Cardiac fibroblast (primary cell): Measurements from ENCODE around the gene HMGN4.
A peak's percentile ranks its signal among the peaks of the same experiment; 100 is the strongest.
"Not testable (repeated sequence)": the region's sequence is repeated elsewhere in the genome, so short reads cannot be mapped to it uniquely, and the experiment has no call there.

ENCODE experiments used
- DNase-seq, 2 donors: peaks; one replicate each; pipeline versions ENCODE4 v3.0.0 to v3.0.0-alpha.2; 2010; ENCODE audit warnings: low read depth in 2 of 2
- H3K4me3 ChIP-seq, 2 donors: replicated peaks in 1 of 2; 1 replicate in 1 of 2; 2 replicates in 1 of 2; pipeline ENCODE4 v1.5.1; 2011; ENCODE audit warnings: low read depth in 2 of 2, low read length in 2 of 2, mild to moderate bottlenecking in 2 of 2, moderate library complexity in 1 of 2
- TF ChIP-seq, protein P1 (sequence below): IDR thresholded peaks from one replicate; pipeline ENCODE4 v1.5.1; 2011; ENCODE audit warnings: low read depth, mild to moderate bottlenecking, low read length, inconsistent platforms

Gene HMGN4

DNA sequence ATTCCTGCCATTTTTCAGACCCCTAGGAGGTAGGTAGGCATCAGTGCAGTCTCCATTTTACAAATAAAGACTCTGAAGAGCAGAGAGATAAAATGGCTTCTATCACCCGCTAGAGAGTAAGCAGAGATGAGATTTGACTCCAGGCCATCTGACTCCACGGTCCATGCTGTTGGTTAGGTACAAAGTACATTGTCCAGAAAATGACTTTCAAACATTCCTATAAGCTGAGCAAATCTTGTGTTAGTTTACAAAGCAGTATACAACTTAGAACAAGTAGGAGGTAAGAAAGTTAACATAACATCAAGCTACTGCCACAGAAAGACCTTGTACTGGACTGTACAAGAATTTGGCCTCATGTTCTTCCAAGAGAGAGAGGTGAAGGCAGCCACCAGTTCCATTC is 23.2 kb upstream of the HMGN4 start:
- TF ChIP-seq, protein P1, sequence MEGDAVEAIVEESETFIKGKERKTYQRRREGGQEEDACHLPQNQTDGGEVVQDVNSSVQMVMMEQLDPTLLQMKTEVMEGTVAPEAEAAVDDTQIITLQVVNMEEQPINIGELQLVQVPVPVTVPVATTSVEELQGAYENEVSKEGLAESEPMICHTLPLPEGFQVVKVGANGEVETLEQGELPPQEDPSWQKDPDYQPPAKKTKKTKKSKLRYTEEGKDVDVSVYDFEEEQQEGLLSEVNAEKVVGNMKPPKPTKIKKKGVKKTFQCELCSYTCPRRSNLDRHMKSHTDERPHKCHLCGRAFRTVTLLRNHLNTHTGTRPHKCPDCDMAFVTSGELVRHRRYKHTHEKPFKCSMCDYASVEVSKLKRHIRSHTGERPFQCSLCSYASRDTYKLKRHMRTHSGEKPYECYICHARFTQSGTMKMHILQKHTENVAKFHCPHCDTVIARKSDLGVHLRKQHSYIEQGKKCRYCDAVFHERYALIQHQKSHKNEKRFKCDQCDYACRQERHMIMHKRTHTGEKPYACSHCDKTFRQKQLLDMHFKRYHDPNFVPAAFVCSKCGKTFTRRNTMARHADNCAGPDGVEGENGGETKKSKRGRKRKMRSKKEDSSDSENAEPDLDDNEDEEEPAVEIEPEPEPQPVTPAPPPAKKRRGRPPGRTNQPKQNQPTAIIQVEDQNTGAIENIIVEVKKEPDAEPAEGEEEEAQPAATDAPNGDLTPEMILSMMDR: no peak
- H3K4me3 ChIP-seq: no peak overlapping the region
- DNase-seq: peak in 1 of 2 donors; percentile 14

DNA sequence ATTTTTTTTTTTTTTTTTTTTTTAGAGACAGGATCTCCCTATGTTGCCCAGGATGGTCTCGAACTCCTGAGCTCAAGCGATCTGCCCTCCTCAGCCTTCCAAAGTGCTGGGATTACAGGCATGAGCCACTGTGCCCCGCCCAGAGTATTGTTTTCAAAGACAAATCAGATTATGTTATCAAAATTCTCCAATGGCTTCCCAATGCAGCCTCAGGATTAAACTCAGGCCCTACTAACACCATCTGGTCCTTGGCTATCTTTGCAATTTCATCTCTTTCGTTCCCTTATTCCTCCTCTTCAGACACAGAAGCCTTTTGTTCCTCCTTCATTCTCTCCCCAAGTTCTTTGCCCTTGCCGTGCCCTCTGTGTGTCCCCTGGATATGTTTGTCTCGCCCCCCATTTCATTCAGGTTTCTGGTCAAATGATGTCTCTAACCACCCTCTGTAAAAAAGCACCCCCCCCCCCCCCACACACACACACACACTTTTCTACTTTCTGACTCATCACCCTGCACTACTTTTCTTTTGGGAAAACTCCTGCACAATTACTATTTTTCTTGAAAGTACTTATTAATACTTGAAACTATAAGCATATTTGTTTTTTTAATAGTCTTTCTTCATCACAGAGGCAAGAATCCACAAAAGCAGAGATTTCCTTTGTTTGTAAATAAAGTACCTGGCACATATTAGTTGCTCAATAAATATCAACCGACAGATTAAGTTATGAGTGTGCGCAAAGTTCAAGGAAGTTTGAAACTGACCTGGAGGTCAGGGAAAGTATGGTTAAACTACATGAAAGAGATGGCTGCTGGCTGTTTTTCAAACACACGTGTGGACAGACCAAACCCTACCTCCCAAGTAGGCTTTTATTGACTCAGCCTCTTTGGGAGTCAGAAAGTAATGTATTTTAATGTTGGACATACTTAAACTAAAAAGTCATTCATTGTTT is 21.4 kb upstream of the HMGN4 start:
- no peak for DNase-seq
- H3K4me3 ChIP-seq: no peak overlapping the region
- TF ChIP-seq, protein P1: no peak

DNA sequence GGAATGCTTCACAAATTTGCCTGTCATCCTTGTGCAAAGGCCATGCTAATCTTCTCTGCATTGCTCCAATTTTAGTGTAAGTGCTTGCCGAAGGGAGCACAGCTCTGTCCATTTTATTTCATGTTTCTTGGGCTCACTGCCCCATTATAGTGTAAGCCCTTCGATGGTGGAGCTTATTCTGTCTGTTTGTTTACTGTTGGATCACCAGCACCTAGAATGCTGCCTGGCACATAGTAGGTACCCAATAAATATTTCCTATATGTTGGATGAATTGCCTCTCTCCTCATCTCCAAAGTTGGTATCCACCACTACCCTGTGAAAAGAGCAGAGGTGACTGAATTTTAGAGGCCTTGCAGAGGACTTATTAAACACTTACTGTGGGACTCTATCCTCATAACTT is 18.8 kb upstream of the HMGN4 start:
- DNase-seq: no peak
- TF ChIP-seq, protein P1: no peak
- H3K4me3 ChIP-seq: no peak overlapping the region

DNA sequence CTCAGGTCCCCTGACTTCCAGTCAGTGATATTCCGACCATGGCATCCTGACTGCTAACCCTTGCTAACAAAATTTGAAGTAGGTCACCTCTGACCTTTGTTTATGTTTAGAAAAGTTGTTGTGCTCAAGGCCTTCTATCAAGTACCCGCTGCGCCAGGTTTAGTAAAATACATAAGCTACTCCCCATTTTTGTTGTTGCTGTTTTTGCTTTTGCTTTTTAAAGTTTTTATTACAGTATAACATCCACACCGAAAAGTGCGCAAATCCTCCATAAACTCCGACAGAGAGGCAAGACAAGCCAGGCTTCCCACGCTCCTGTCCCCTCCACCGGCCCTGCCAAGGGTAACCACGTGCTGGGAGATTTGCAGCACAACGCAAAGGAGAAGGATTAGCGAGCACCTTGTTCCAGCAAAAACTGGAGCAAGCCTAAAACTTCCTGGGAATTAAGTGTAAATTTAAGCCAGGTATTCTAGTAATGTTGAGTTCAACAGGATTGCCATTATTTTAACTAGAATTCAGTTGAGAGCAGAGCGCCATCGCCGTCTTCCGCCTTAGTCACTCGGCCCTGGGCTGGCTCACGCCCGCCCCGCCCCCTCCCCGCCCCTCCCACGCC is 17.8 kb upstream of the HMGN4 start:
- DNase-seq: no peak
- TF ChIP-seq, protein P1: no peak
- H3K4me3 ChIP-seq: peak overlapping the region; percentile 32 to 41

DNA sequence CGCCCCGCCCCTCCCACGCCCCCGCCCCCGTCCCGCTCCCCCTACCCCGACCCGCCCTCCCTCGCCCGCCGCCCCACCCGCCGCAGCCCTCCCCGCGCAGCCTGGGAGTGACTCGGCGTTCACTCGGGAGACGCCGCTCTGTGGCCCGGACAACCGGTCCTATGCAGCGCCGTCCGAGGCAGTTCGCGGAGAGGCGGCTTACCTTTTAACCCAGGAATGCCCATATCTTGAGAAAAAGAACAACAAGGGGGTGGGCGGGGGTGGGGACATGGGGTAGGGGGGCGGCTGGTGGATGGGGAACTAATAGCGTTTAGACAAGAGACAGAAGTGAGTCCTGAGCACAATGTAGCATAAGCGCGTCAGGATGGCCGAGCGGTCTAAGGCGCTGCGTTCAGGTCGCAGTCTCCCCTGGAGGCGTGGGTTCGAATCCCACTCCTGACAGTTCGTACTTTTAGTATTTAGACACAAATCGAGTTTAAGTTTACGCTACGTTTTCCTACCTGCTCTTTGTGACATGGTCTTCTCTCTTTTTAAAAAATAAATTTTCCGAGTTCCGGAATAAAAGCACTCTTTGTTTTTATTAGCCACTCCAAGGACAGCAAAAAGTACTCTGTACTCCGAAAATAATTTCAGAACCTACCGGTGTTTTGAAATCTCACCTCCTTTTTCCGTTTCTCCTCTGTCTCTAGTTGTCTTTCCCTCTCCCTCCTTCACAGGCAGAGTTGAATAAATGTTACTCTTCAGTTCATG is 17.1 kb upstream of the HMGN4 start:
- DNase-seq: peak; percentile 84 to 93
- peak overlapping the region; percentile 40 to 58 for H3K4me3 ChIP-seq
- TF ChIP-seq, protein P1: no peak

DNA sequence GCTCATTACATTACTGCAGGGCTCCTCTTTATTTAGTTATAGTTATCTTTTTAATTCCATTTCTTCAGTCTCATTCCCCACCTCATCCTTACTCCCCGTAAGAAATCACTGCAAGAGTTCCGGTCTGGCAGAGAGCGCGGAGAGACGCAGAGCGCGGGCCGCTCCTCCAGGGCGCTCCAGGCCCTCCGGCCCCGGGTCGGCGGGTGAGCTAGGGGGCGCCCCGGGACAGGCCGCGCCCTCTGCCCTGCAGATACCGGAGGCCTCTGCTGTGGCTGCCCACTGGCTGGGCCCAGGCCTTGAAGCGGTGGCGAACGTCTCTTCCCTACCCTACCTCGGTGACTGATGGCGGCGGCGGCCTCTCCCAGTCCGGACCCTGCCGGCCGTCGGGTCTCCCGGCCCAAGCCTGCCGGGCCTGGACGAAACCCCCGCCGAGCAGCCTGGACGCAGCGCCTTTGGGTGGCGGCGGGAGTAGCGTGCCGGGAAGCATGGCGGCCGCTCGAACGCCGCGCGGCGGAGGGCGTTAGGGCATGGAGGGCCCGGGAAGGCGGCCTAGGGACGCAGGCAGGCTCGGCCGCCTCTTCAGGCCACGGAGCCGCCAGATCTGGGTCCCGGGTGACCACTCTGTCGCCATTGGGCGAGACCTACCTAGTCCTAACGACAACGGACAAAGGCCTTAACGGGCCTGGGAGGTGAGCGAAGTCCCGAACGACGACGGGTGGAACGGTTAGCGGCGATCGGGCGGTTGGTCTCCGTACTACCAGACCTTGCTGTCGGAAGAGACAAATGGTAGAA is 16.4 kb upstream of the HMGN4 start:
- peak overlapping the region; percentile 30 to 58 for H3K4me3 ChIP-seq
- peak; percentile 81 to 83 for DNase-seq
- TF ChIP-seq, protein P1: no peak

DNA sequence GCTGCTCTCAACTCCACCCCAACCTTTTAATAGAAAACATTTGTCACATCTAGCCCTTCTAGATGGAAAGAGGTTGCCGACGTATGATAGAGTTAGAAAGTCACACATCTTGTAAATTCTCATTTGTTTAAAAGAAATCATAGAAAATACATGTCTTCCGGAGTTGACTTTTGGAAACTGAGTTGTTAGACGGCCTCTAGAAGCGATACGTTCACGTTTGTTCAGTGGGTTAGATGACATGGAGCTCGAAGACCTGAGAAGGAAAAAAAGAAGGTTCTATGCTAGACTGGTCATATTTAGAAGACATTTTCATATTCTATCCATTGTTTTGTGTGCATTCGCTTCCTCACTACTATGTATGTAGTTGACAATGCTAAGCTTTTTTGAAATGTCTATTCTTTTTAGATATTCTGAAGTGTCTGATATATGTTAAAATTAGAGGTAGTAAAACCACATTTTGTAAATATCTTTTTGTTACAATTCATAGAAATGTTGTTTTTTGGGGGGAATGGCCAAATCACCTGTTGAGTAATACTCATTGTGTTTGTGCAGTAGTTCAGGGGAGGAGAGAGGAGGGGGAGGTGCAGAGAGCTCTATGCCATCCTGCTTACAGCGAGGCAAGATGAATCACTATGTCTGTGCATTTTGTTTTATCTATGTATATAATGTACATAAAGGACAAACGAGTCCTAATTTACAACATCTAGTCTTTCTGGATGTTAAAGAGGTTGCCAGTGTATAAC is 15.5 kb upstream of the HMGN4 start:
- H3K4me3 ChIP-seq: peak overlapping the region in 1 of 2 donors; percentile 58
- peak; percentile 23 to 50 for DNase-seq

DNA sequence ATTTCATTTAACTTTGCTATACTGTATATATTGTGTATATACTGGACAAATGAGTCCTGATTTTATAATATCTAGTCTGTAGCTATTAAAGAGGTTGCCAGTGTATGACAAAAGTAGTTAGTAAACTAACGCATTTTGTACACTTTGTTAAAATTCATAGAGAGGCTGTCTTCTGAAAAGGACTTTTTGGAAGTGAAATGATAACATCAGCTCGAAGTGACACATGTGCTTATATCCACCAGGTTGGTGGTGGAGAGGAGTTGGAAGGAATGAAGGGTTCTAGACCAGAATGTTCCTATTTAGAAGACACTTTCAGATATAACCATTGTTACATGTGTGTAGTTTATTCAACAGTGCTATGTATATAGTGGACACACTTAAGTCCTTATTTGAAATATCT is 13.9 kb upstream of the HMGN4 start:
- H3K4me3 ChIP-seq, DNase-seq: not testable (repeated sequence)
